ENCODE measurements around the gene BANK1.

The BANK1 gene

GRCh38 chr4:102036619-102037376 lies 246.3 kb downstream of the BANK1 start:
- no peak overlapping the region for H3K18ac ChIP-seq (ENCODE audit: low read length)
- no peak overlapping the region for H3K27ac ChIP-seq (replicated peaks; ENCODE audit: low read length)
- no peak overlapping the region for H2AFZ ChIP-seq (ENCODE audit: low read length)
- H4K91ac ChIP-seq (ENCODE audit: low read depth, low read length, poor library complexity) = no peak overlapping the region
- WGBS, 2 donors (ENCODE audit: extremely low coverage in 2 of 2, insufficient read length in 2 of 2, insufficient replicate concordance in 1 of 2) = no CpG with 5 or more reads among the region's 5 CpGs
- H3K23ac ChIP-seq (ENCODE audit: low read depth, low read length, poor library complexity) = no peak overlapping the region
- H4K8ac ChIP-seq (ENCODE audit: low read depth, low read length) = no peak overlapping the region
- no peak overlapping the region for H3K9ac ChIP-seq (ENCODE audit: low read depth, low read length, poor library complexity)
- H3K4ac ChIP-seq (ENCODE audit: low read length) = no peak overlapping the region
- H2AK5ac ChIP-seq (ENCODE audit: low read depth, low read length) = no peak overlapping the region
- no peak overlapping the region for H2BK5ac ChIP-seq (ENCODE audit: low read length)
- no peak overlapping the region for H2BK120ac ChIP-seq (ENCODE audit: low read depth, low read length)
- no peaks in the 10 kb centered on the region for H3K36me3 ChIP-seq (replicated peaks in 1 of 2; ENCODE audit: control insufficient read depth in 2 of 2, insufficient read depth in 2 of 2, low read length in 2 of 2)
- H3K9me3 ChIP-seq (replicated peaks in 1 of 2; ENCODE audit: control insufficient read depth in 2 of 2, insufficient read depth in 1 of 2, low read depth in 1 of 2, low read length in 2 of 2) = no peaks in the 10 kb centered on the region
- no peak overlapping the region for H3K14ac ChIP-seq (ENCODE audit: low read length)
- DNase-seq (ENCODE audit: low spot score) = no peak
- H3K4me2 ChIP-seq (ENCODE audit: insufficient read depth, low read length, poor library complexity, severe bottlenecking) = no peak overlapping the region
- H3K79me1 ChIP-seq (ENCODE audit: low read depth, low read length) = no peaks in the 10 kb centered on the region
- no peaks in the 10 kb centered on the region for H3K4me1 ChIP-seq (ENCODE audit: control insufficient read depth in 2 of 2, insufficient read depth in 1 of 2, low read depth in 1 of 2, low read length in 2 of 2)
- no peak overlapping the region for H3K4me3 ChIP-seq (ENCODE audit: low read length in 2 of 2)
- no peak overlapping the region for H2BK15ac ChIP-seq (ENCODE audit: low read length)
- H2BK12ac ChIP-seq (ENCODE audit: low read length) = no peak overlapping the region
- H3K27me3 ChIP-seq (ENCODE audit: control insufficient read depth in 3 of 3, insufficient read depth in 3 of 3, low read depth in 1 of 3, low read length in 3 of 3) = no peaks in the 10 kb centered on the region

- Histone ChIP-seq H3K27me3 (ENCODE audit: control insufficient read depth in 3 of 3, insufficient read depth in 3 of 3, low read depth in 1 of 3, low read length in 3 of 3) (no peaks in the 10 kb centered on the region), H4K91ac (ENCODE audit: low read depth, low read length, poor library complexity) (no peak overlapping the region), H2AFZ (ENCODE audit: low read length) (no peak overlapping the region), H3K4me1 (ENCODE audit: control insufficient read depth in 2 of 2, insufficient read depth in 1 of 2, low read depth in 1 of 2, low read length in 2 of 2) (no peaks in the 10 kb centered on the region), H2BK5ac (ENCODE audit: low read length) (no peak overlapping the region), H3K36me3 (replicated peaks in 1 of 2; ENCODE audit: control insufficient read depth in 2 of 2, insufficient read depth in 2 of 2, low read length in 2 of 2) (no peaks in the 10 kb centered on the region), H3K9me3 (replicated peaks in 1 of 2; ENCODE audit: control insufficient read depth in 2 of 2, insufficient read depth in 1 of 2, low read depth in 1 of 2, low read length in 2 of 2) (no peaks in the 10 kb centered on the region), H3K23ac (ENCODE audit: low read depth, low read length, poor library complexity) (no peak overlapping the region), H2AK5ac (ENCODE audit: low read depth, low read length) (no peak overlapping the region), H4K8ac (ENCODE audit: low read depth, low read length) (no peak overlapping the region), H2BK15ac (ENCODE audit: low read length) (no peak overlapping the region), H3K14ac (ENCODE audit: low read length) (no peak overlapping the region), H3K79me1 (ENCODE audit: low read depth, low read length) (no peaks in the 10 kb centered on the region), H3K4me2 (ENCODE audit: insufficient read depth, low read length, poor library complexity, severe bottlenecking) (no peak overlapping the region), H3K9ac (ENCODE audit: low read depth, low read length, poor library complexity) (no peak overlapping the region), H2BK12ac (ENCODE audit: low read length) (no peak overlapping the region), H2BK120ac (ENCODE audit: low read depth, low read length) (no peak overlapping the region), H3K4ac (ENCODE audit: low read length) (no peak overlapping the region), H3K18ac (ENCODE audit: low read length) (no peak overlapping the region), H3K27ac (replicated peaks; ENCODE audit: low read length) (no peak overlapping the region), H3K4me3 (ENCODE audit: low read length in 2 of 2) (no peak overlapping the region)
- WGBS, 2 donors (ENCODE audit: extremely low coverage in 2 of 2, insufficient read length in 2 of 2, insufficient replicate concordance in 1 of 2) = no CpG with 5 or more reads among the region's 2 CpGs
- DNase-seq (ENCODE audit: low spot score) = no peak
Measured at GRCh38 chr4:102037566-102037965, 247.0 kb downstream of the BANK1 start.

GRCh38 chr4:102042871-102043802 lies 252.6 kb downstream of the BANK1 start:
- Histone ChIP-seq H2BK12ac (ENCODE audit: low read length) (no peak overlapping the region), H3K18ac (ENCODE audit: low read length) (no peak overlapping the region), H3K9ac (ENCODE audit: low read depth, low read length, poor library complexity) (no peak overlapping the region), H3K4ac (ENCODE audit: low read length) (no peak overlapping the region), H4K8ac (ENCODE audit: low read depth, low read length) (no peak overlapping the region), H2AK5ac (ENCODE audit: low read depth, low read length) (no peak overlapping the region), H2BK120ac (ENCODE audit: low read depth, low read length) (no peak overlapping the region), H3K27ac (replicated peaks; ENCODE audit: low read length) (no peak overlapping the region), H2BK15ac (ENCODE audit: low read length) (no peak overlapping the region), H3K4me2 (ENCODE audit: insufficient read depth, low read length, poor library complexity, severe bottlenecking) (no peak overlapping the region), H3K4me1 (ENCODE audit: control insufficient read depth in 2 of 2, insufficient read depth in 1 of 2, low read depth in 1 of 2, low read length in 2 of 2) (no peaks in the 10 kb centered on the region), H3K27me3 (ENCODE audit: control insufficient read depth in 3 of 3, insufficient read depth in 3 of 3, low read depth in 1 of 3, low read length in 3 of 3) (no peaks in the 10 kb centered on the region), H3K14ac (ENCODE audit: low read length) (no peak overlapping the region), H3K79me1 (ENCODE audit: low read depth, low read length) (no peaks in the 10 kb centered on the region), H3K4me3 (ENCODE audit: low read length in 2 of 2) (no peak overlapping the region), H4K91ac (ENCODE audit: low read depth, low read length, poor library complexity) (no peak overlapping the region), H2BK5ac (ENCODE audit: low read length) (no peak overlapping the region), H3K9me3 (replicated peaks in 1 of 2; ENCODE audit: control insufficient read depth in 2 of 2, insufficient read depth in 1 of 2, low read depth in 1 of 2, low read length in 2 of 2) (no peaks in the 10 kb centered on the region), H3K36me3 (replicated peaks in 1 of 2; ENCODE audit: control insufficient read depth in 2 of 2, insufficient read depth in 2 of 2, low read length in 2 of 2) (no peaks in the 10 kb centered on the region), H2AFZ (ENCODE audit: low read length) (peak overlapping the region; percentile 49), H3K23ac (ENCODE audit: low read depth, low read length, poor library complexity) (no peak overlapping the region)
- WGBS, 2 donors (ENCODE audit: extremely low coverage in 2 of 2, insufficient read length in 2 of 2, insufficient replicate concordance in 1 of 2) = no CpG with 5 or more reads among the region's 7 CpGs
- DNase-seq (ENCODE audit: low spot score) = no peak

GRCh38 chr4:102047616-102048015 lies 257.1 kb downstream of the BANK1 start:
- Histone ChIP-seq H3K18ac (ENCODE audit: low read length) (no peak overlapping the region), H2AFZ (ENCODE audit: low read length) (no peak overlapping the region), H2BK15ac (ENCODE audit: low read length) (no peak overlapping the region), H2AK5ac (ENCODE audit: low read depth, low read length) (no peak overlapping the region), H3K4me1 (ENCODE audit: control insufficient read depth in 2 of 2, insufficient read depth in 1 of 2, low read depth in 1 of 2, low read length in 2 of 2) (no peaks in the 10 kb centered on the region), H3K4me2 (ENCODE audit: insufficient read depth, low read length, poor library complexity, severe bottlenecking) (no peak overlapping the region), H3K14ac (ENCODE audit: low read length) (no peak overlapping the region), H2BK120ac (ENCODE audit: low read depth, low read length) (no peak overlapping the region), H2BK5ac (ENCODE audit: low read length) (no peak overlapping the region), H3K36me3 (replicated peaks in 1 of 2; ENCODE audit: control insufficient read depth in 2 of 2, insufficient read depth in 2 of 2, low read length in 2 of 2) (no peaks in the 10 kb centered on the region), H3K4me3 (ENCODE audit: low read length in 2 of 2) (no peak overlapping the region), H3K79me1 (ENCODE audit: low read depth, low read length) (no peaks in the 10 kb centered on the region), H3K23ac (ENCODE audit: low read depth, low read length, poor library complexity) (no peak overlapping the region), H4K8ac (ENCODE audit: low read depth, low read length) (no peak overlapping the region), H3K27ac (replicated peaks; ENCODE audit: low read length) (no peak overlapping the region), H2BK12ac (ENCODE audit: low read length) (no peak overlapping the region), H3K9ac (ENCODE audit: low read depth, low read length, poor library complexity) (no peak overlapping the region), H3K27me3 (ENCODE audit: control insufficient read depth in 3 of 3, insufficient read depth in 3 of 3, low read depth in 1 of 3, low read length in 3 of 3) (no peaks in the 10 kb centered on the region), H3K4ac (ENCODE audit: low read length) (no peak overlapping the region), H3K9me3 (replicated peaks in 1 of 2; ENCODE audit: control insufficient read depth in 2 of 2, insufficient read depth in 1 of 2, low read depth in 1 of 2, low read length in 2 of 2) (no peaks in the 10 kb centered on the region), H4K91ac (ENCODE audit: low read depth, low read length, poor library complexity) (no peak overlapping the region)
- no peak for DNase-seq (ENCODE audit: low spot score)
- WGBS, 2 donors (ENCODE audit: extremely low coverage in 2 of 2, insufficient read length in 2 of 2, insufficient replicate concordance in 1 of 2) = 100% methylated on average over 1 of the region's 2 CpGs; no CpG with 5 or more reads in 1 of the 2 donors

Measured in neuronal stem cell (in vitro differentiated cells).